RWPE1 (cell line): ENCODE data around the gene UAP1L1.

Experiments used
- CTCF ChIA-PET: fragments of 350-600 bp; sonication (Branson Sonifier 250); formaldehyde crosslinking; extraction: SDS; loops from one replicate; lab custom pipeline; 2021; lab: Yijun Ruan, JAX
- POLR2A ChIA-PET: fragments of 400-600 bp; formaldehyde crosslinking; extraction: SDS; loops from one replicate; lab custom pipeline; 2020; ENCODE audit warnings: antibody characterized with exemption; ENCODE audit not compliant: low non-redundant PET; lab: Yijun Ruan, JAX
- DNase-seq: peaks from one replicate; pipeline ENCODE4 v3.0.0; 2012; ENCODE audit warnings: low spot score
- H3K27ac ChIP-seq: fragments of 450-650 bp; 2 replicates; pipeline ENCODE4 v1.5.1; 2017
- TF ChIP-seq, protein P1 (sequence below): fragments of 450-650 bp; conservative IDR thresholded peaks from 2 replicates; pipeline ENCODE4 v1.5.1; 2017; ENCODE audit warnings: low read depth, mild to moderate bottlenecking

The UAP1L1 gene

DNA sequence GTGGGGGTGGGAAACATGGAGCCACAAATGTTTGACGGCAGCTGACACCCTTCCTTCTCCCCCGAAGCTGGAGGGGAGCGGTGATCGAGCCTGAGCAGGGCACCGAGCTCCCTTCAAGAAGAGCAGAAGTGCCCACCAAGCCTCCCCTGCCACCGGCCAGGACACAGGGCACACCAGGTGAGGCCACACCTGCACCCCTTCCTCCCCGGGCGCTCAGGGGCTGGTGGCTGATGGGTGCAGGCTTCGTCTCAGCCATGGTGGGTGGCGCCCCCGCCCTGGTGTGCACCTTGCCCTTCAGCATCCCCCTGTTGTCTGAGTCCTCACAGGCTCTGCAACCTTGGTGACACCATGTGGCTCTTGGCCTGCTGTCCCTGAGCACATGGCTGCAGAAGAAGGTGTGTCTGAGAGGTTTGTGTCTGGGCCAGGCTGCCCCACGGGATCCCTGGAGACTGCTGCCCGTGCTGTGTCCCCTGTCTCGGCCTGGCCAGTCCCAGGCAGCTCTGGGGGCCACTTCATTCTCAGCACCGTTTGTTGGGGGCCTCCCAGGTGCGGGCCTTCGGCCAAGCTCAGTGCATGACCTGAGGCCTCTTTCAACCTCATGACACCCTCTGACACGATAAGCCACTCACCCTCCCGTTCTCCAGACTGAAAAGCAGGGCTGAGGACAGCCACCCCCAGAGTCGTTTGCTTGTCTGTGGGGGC is 20.6 kb downstream of the UAP1L1 start:
- TF ChIP-seq, protein P1, sequence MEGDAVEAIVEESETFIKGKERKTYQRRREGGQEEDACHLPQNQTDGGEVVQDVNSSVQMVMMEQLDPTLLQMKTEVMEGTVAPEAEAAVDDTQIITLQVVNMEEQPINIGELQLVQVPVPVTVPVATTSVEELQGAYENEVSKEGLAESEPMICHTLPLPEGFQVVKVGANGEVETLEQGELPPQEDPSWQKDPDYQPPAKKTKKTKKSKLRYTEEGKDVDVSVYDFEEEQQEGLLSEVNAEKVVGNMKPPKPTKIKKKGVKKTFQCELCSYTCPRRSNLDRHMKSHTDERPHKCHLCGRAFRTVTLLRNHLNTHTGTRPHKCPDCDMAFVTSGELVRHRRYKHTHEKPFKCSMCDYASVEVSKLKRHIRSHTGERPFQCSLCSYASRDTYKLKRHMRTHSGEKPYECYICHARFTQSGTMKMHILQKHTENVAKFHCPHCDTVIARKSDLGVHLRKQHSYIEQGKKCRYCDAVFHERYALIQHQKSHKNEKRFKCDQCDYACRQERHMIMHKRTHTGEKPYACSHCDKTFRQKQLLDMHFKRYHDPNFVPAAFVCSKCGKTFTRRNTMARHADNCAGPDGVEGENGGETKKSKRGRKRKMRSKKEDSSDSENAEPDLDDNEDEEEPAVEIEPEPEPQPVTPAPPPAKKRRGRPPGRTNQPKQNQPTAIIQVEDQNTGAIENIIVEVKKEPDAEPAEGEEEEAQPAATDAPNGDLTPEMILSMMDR, result no peak
- POLR2A ChIA-PET, result interaction anchor here (2.0 kb wide), 1 partner anchor 11 kb away, joined by 8 read pairs; the partner anchor contains the start of gene MAN1B1
- CTCF ChIA-PET, result interaction anchor here (0.5 to 1.2 kb wide), 5 partner anchors 11 to 340 kb away, joined by 3 to 5 read pairs (median 4); partner anchors contain the start of genes LCN8 and MAN1B1
- DNase-seq, result no peak
- H3K27ac ChIP-seq, result no peak overlapping the region

DNA sequence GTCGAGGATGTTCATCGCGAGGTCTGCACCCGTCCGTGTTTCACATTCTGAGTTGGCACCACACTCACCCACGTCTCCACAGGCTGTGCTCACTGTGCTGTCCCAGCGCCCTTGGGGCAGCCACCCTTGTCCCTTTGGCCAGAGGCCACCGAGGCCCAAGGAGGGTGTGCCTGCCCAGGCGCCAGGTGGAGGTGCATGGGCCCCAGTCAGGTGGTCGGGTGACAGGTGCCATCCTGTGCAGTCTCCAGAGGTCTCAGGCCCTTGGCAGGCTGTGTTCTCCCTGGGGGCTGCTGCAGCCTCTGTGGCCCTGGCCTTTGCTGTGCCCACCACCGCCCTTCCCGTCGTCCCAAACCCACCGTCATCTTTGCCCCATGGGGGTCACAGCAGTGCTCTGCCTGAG is 21.9 kb downstream of the UAP1L1 start:
- TF ChIP-seq, protein P1, result no peak
- H3K27ac ChIP-seq, result no peak overlapping the region
- ChIA-PET CTCF (no interaction called here), POLR2A (no interaction called here)
- DNase-seq, result no peak

DNA sequence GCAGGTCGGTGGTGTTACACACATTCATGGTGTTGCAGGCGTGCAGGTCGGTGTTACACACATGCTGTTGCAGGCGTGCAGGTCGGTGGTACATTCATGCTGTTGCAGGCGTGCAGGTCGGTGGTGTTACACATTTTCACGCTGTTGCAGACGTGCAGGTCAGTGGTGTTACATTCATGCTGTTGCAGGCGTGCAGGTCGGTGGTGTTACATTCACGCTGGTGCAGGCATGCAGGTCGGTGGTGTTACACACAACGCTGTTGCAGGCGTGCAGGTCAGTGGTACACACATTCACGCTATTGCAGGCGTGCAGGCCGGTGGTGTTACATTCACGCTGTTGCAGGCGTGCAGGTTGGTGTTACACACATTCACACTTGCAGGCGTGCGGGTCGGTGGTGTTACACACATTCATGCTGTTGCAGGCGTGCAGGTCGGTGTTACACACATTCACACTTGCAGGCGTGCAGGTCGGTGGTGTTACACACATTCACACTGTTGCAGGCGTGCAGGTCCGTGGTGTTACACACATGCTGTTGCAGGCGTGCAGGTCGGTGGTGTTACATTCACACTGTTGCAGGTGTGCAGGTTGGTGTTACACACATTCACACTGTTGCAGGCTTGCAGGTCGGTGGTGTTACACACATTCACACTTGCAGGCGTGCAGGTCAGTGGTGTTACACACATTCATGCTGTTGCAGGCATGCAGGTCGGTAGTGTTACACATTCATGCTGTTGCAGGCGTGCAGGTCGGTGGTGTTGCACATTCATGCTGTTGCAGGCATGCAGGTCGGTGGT is 26.1 kb downstream of the UAP1L1 start:
- TF ChIP-seq, protein P1, result no peak
- CTCF ChIA-PET, result interaction anchor here (0.6 kb wide), 2 partner anchors 133 to 357 kb away, joined by 4 read pairs; no protein-coding TSS in a partner anchor
- H3K27ac ChIP-seq, result no peak overlapping the region
- POLR2A ChIA-PET, result no interaction called here
- DNase-seq, result no peak

- TF ChIP-seq, protein P1, result no peak
- DNase-seq, result no peak
- ChIA-PET POLR2A (no interaction called here), CTCF (interaction anchor here (0.5 to 1.3 kb wide), 3 partner anchors 42 to 131 kb away, joined by 3 read pairs; no protein-coding TSS in a partner anchor)
- H3K27ac ChIP-seq, result peak overlapping the region; percentile 8
Observed at GRCh38 chr9:137105814-137106661, 28.7 kb downstream of the UAP1L1 start.

GRCh38 chr9:137106662-137107250 is 29.4 kb downstream of the UAP1L1 start:
- DNase-seq, result no peak
- ChIA-PET CTCF (interaction anchor here (0.5 to 1.3 kb wide), 3 partner anchors 43 to 197 kb away, joined by 3 read pairs; no protein-coding TSS in a partner anchor), POLR2A (no interaction called here)

More at GRCh38 chr9:137106662-137107250, 29.4 kb downstream of the UAP1L1 start:
- TF ChIP-seq, protein P1, result no peak
- H3K27ac ChIP-seq, result peak overlapping the region; percentile 8; the same call in 1 of the 2 replicates
